ENCODE measurements around the gene HSPB1. TPM values are rescaled to one million over a fixed set of nuclear protein-coding genes. Genes with fewer than 3 reads are reported as not detected.

The HSPB1 gene
- total RNA-seq, 1 donor: 72.7 TPM

- no peak overlapping the region for H3K4me2 ChIP-seq (ENCODE audit: insufficient read depth, low read length)
- no peaks in the 10 kb centered on the region for H3K4me1 ChIP-seq (ENCODE audit: insufficient read depth, low read length)
- H3K9me3 ChIP-seq (ENCODE audit: low read depth, low read length): no peaks in the 10 kb centered on the region
These were observed 29.5 kb upstream of the HSPB1 start for GRCh38 chr7:76272851-76273497.

GRCh38 chr7:76273503-76273902 lies 29.0 kb upstream of the HSPB1 start:
- H3K27ac ChIP-seq (ENCODE audit: low read depth, low read length): no peak overlapping the region
- H3K4me3 ChIP-seq (ENCODE audit: insufficient read depth, low read length): no peak overlapping the region
- peak; percentile 41 for DNase-seq (ENCODE audit: insufficient read length, low spot score, missing footprints)
- no peaks in the 10 kb centered on the region for H3K9me3 ChIP-seq (ENCODE audit: low read depth, low read length)
- peaks cover 48% of the 10 kb centered on the region for H3K27me3 ChIP-seq (ENCODE audit: insufficient read depth, low read length)
- H3K36me3 ChIP-seq (ENCODE audit: insufficient read depth, low read length): no peaks in the 10 kb centered on the region
- no peaks in the 10 kb centered on the region for H3K4me1 ChIP-seq (ENCODE audit: insufficient read depth, low read length)
- TF ChIP-seq CTCF (IDR thresholded peaks at IDR 0.05; ENCODE audit: extremely low read depth, low read depth, low read length): no peak
- no peaks in the 10 kb centered on the region for H4K20me1 ChIP-seq (ENCODE audit: insufficient read depth, low read length)
- H3K4me2 ChIP-seq (ENCODE audit: insufficient read depth, low read length): no peak overlapping the region
- no peak overlapping the region for H2AFZ ChIP-seq (ENCODE audit: low read length)
- H3K79me2 ChIP-seq (ENCODE audit: insufficient read depth, low read length): no peaks in the 10 kb centered on the region

More at GRCh38 chr7:76272851-76273497, 29.5 kb upstream of the HSPB1 start:
- Histone ChIP-seq H3K36me3 (ENCODE audit: insufficient read depth, low read length) (no peaks in the 10 kb centered on the region), H3K27me3 (ENCODE audit: insufficient read depth, low read length) (peaks cover 50% of the 10 kb centered on the region), H3K4me3 (ENCODE audit: insufficient read depth, low read length) (no peak overlapping the region), H2AFZ (ENCODE audit: low read length) (no peak overlapping the region), H3K79me2 (ENCODE audit: insufficient read depth, low read length) (no peaks in the 10 kb centered on the region), H3K27ac (ENCODE audit: low read depth, low read length) (no peak overlapping the region), H4K20me1 (ENCODE audit: insufficient read depth, low read length) (no peaks in the 10 kb centered on the region)
- DNase-seq (ENCODE audit: insufficient read length, low spot score, missing footprints): peak; percentile 6
- TF ChIP-seq CTCF (IDR thresholded peaks at IDR 0.05; ENCODE audit: extremely low read depth, low read depth, low read length): no peak

- peak; percentile 57 for DNase-seq (ENCODE audit: insufficient read length, low spot score, missing footprints)
- H3K27ac ChIP-seq (ENCODE audit: low read depth, low read length): no peak overlapping the region
- peaks cover 3% of the 10 kb centered on the region for H3K4me1 ChIP-seq (ENCODE audit: insufficient read depth, low read length)
- H3K4me3 ChIP-seq (ENCODE audit: insufficient read depth, low read length): no peak overlapping the region
- H3K36me3 ChIP-seq (ENCODE audit: insufficient read depth, low read length): no peaks in the 10 kb centered on the region
- no peak for TF ChIP-seq CTCF (IDR thresholded peaks at IDR 0.05; ENCODE audit: extremely low read depth, low read depth, low read length)
- H3K9me3 ChIP-seq (ENCODE audit: low read depth, low read length): no peaks in the 10 kb centered on the region
- H3K27me3 ChIP-seq (ENCODE audit: insufficient read depth, low read length): peaks cover 52% of the 10 kb centered on the region
- no peak overlapping the region for H2AFZ ChIP-seq (ENCODE audit: low read length)
- H3K79me2 ChIP-seq (ENCODE audit: insufficient read depth, low read length): no peaks in the 10 kb centered on the region
- H4K20me1 ChIP-seq (ENCODE audit: insufficient read depth, low read length): no peaks in the 10 kb centered on the region
- H3K4me2 ChIP-seq (ENCODE audit: insufficient read depth, low read length): no peak overlapping the region
These were observed 23.9 kb upstream of the HSPB1 start for GRCh38 chr7:76278540-76278939.

- H3K4me3 ChIP-seq (ENCODE audit: insufficient read depth, low read length): no peak overlapping the region
- TF ChIP-seq CTCF (IDR thresholded peaks at IDR 0.05; ENCODE audit: extremely low read depth, low read depth, low read length): no peak
- peaks cover 47% of the 10 kb centered on the region for H3K27me3 ChIP-seq (ENCODE audit: insufficient read depth, low read length)
- no peaks in the 10 kb centered on the region for H4K20me1 ChIP-seq (ENCODE audit: insufficient read depth, low read length)
- no peaks in the 10 kb centered on the region for H3K79me2 ChIP-seq (ENCODE audit: insufficient read depth, low read length)
- H3K27ac ChIP-seq (ENCODE audit: low read depth, low read length): no peak overlapping the region
- peaks cover 3% of the 10 kb centered on the region for H3K4me1 ChIP-seq (ENCODE audit: insufficient read depth, low read length)
- H2AFZ ChIP-seq (ENCODE audit: low read length): no peak overlapping the region
- no peaks in the 10 kb centered on the region for H3K36me3 ChIP-seq (ENCODE audit: insufficient read depth, low read length)
- H3K4me2 ChIP-seq (ENCODE audit: insufficient read depth, low read length): no peak overlapping the region
- no peaks in the 10 kb centered on the region for H3K9me3 ChIP-seq (ENCODE audit: low read depth, low read length)
- DNase-seq (ENCODE audit: insufficient read length, low spot score, missing footprints): no peak
These were observed 22.1 kb upstream of the HSPB1 start for GRCh38 chr7:76280408-76280807.

All from osteoblast (primary cell).